ENCODE measurements around the gene ADAM12. TPM values are rescaled to one million over a fixed set of nuclear protein-coding genes. Genes with fewer than 3 reads are reported as not detected.

ADAM12 gene
- polyA plus RNA-seq, 1 of the 3 experiments (the other 2 are of a cell fraction) = 25.0 TPM

DNA sequence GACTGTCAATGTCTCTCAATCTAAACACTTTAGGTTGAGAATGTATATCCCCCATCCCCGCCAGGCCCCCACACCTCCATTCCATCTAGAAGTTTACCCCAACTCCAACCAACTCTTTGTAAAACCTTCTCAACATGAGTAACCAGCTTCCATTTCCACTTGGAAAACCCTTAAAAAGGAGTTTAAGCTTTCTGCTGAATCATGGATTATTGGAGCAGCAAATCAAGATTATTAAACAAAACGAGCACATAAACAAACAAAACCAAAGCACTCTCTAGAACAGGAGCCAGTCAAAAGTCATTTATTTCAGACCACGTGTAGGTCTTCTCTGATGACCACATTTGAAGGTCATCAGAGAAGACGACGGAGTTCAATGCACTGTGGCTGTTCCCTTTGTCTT, 278.4 kb downstream of the ADAM12 start (continued):
- TF ChIP-seq, protein P1, sequence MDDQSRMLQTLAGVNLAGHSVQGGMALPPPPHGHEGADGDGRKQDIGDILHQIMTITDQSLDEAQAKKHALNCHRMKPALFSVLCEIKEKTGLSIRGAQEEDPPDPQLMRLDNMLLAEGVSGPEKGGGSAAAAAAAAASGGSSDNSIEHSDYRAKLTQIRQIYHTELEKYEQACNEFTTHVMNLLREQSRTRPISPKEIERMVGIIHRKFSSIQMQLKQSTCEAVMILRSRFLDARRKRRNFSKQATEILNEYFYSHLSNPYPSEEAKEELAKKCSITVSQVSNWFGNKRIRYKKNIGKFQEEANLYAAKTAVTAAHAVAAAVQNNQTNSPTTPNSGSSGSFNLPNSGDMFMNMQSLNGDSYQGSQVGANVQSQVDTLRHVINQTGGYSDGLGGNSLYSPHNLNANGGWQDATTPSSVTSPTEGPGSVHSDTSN (IDR thresholded peaks at IDR 0.05) = no peak
- TF ChIP-seq TAF1 (IDR thresholded peaks at IDR 0.05; ENCODE audit: borderline replicate concordance, low read depth, low read length) (no peak), RCOR1 (IDR thresholded peaks at IDR 0.05; ENCODE audit: low read length) (no peak)

DNA sequence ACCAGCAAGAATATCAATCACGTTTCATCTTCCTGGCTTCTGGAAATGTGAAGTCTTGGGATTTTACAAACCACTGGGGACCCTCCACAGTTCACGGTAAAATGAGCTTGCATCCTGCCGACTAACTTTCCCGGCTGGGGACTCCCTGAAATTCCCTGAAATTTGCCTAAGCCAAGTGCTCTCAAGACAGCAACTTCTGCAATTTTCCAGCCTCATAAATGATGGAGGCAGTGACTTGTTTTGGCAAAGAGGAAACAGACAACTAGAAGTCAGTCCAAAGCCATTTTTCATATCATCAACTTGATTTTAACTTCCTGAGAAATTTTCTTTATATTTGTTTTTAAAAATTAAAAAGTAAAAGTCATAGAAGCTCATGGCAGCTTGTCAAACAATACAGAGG, 279.6 kb downstream of the ADAM12 start:
- CTCF ChIA-PET = interaction anchor here (0.9 to 1.9 kb wide), 3 partner anchors 15 to 37 kb away, joined by 3 to 5 read pairs (median 3); no protein-coding TSS in a partner anchor
- no peak for DNase-seq
- Histone ChIP-seq H3K79me2 (ENCODE audit: insufficient read depth) (no peaks in the 10 kb centered on the region), H3F3A (replicated peaks; ENCODE audit: insufficient read depth) (no peaks in the 10 kb centered on the region), H3K4me1 (ENCODE audit: control insufficient read depth in 1 of 2, insufficient read depth in 2 of 2, low read depth in 1 of 2, low read length in 1 of 2) (peaks cover 0 to 8% of the 10 kb centered on the region in 2 experiments; a peak in 1 of 4 replicates), H2AFZ (ENCODE audit: low read depth) (no peak overlapping the region), H3K4me2 (no peak overlapping the region), H3K9me2 (no peaks in the 10 kb centered on the region), H4K20me1 (ENCODE audit: insufficient read depth) (no peaks in the 10 kb centered on the region), H3K27ac (ENCODE audit: low read depth in 2 of 2, low read length in 1 of 2) (no peak overlapping the region), H3K9ac (no peak overlapping the region), H3K36me3 (replicated peaks in 1 of 2; ENCODE audit: control insufficient read depth in 1 of 2, insufficient read depth in 2 of 2, low read length in 1 of 2) (peaks cover 2 to 3% of the 10 kb centered on the region in 2 experiments), H3K4me3 (ENCODE audit: low read depth in 2 of 2, low read length in 1 of 2) (no peak overlapping the region), H3K9me3 (no peaks in the 10 kb centered on the region), H3K27me3 (ENCODE audit: insufficient read depth) (no peaks in the 10 kb centered on the region)
- WGBS (ENCODE audit: low lambda C conversion rate) = 89% methylated on average over 4 of the region's 4 CpGs
- TF ChIP-seq RCOR1 (IDR thresholded peaks at IDR 0.05; ENCODE audit: low read length) = no peak
- no peak for TF ChIP-seq FOXM1 (IDR thresholded peaks at IDR 0.05; ENCODE audit: low read depth)
- TF ChIP-seq, protein P2, sequence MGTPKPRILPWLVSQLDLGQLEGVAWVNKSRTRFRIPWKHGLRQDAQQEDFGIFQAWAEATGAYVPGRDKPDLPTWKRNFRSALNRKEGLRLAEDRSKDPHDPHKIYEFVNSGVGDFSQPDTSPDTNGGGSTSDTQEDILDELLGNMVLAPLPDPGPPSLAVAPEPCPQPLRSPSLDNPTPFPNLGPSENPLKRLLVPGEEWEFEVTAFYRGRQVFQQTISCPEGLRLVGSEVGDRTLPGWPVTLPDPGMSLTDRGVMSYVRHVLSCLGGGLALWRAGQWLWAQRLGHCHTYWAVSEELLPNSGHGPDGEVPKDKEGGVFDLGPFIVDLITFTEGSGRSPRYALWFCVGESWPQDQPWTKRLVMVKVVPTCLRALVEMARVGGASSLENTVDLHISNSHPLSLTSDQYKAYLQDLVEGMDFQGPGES (IDR thresholded peaks at IDR 0.05; ENCODE audit: low read depth, low read length) = no peak
- TF ChIP-seq YY1 (IDR thresholded peaks at IDR 0.05; ENCODE audit: low read depth) = no peak
- no peak for TF ChIP-seq CHD2 (IDR thresholded peaks at IDR 0.05; ENCODE audit: low read length, partially characterized antibody)
- POLR2A ChIA-PET = no interaction called here

DNA sequence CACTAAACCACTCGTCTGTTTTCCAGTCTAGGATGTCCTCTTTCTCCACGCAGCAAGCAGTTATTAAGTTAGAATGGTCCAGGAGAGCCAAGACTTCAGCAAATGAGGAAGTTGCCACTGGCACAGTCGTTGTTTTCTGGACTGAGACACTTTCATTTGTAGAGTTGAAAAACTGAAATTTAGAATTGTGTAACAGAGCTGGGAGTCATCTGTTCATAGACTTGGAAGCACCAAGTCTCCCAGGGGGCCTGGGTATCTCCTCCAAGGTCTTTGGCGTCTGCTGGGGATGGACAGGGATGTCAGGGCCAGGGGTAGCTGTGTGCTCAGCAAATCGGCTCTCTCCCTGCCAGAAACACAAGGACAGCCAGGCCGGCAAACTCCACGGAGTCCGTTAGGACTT, 283.5 kb downstream of the ADAM12 start:
- ChIA-PET CTCF (interaction anchor here (0.8 kb wide), 1 partner anchor 11 kb away, joined by 3 read pairs; no protein-coding TSS in a partner anchor), POLR2A (no interaction called here)
- Histone ChIP-seq H3K9me3 (no peaks in the 10 kb centered on the region), H3K4me2 (no peak overlapping the region), H3K4me1 (ENCODE audit: control insufficient read depth in 1 of 2, insufficient read depth in 2 of 2, low read depth in 1 of 2, low read length in 1 of 2) (no peaks in the 10 kb centered on the region; a peak in 1 of 4 replicates), H2AFZ (ENCODE audit: low read depth) (no peak overlapping the region), H3K9me2 (no peaks in the 10 kb centered on the region), H4K20me1 (ENCODE audit: insufficient read depth) (no peaks in the 10 kb centered on the region), H3K4me3 (ENCODE audit: low read depth in 2 of 2, low read length in 1 of 2) (no peak overlapping the region), H3K79me2 (ENCODE audit: insufficient read depth) (no peaks in the 10 kb centered on the region), H3K27ac (ENCODE audit: low read depth in 2 of 2, low read length in 1 of 2) (no peak overlapping the region), H3F3A (replicated peaks; ENCODE audit: insufficient read depth) (no peaks in the 10 kb centered on the region), H3K9ac (no peak overlapping the region), H3K27me3 (ENCODE audit: insufficient read depth) (no peaks in the 10 kb centered on the region), H3K36me3 (replicated peaks in 1 of 2; ENCODE audit: control insufficient read depth in 1 of 2, insufficient read depth in 2 of 2, low read length in 1 of 2) (peaks cover 3 to 8% of the 10 kb centered on the region in 2 experiments)
- WGBS (ENCODE audit: low lambda C conversion rate) = 92% methylated on average over 8 of the region's 8 CpGs
- no peak for DNase-seq
- TF ChIP-seq TAF1 (IDR thresholded peaks at IDR 0.05; ENCODE audit: borderline replicate concordance, low read depth, low read length) (no peak), NFIC (IDR thresholded peaks at IDR 0.05; ENCODE audit: borderline replicate concordance) (no peak), EZH2phosphoT487 (IDR thresholded peaks at IDR 0.05; ENCODE audit: borderline replicate concordance, low read depth) (no peak), JUND (IDR thresholded peaks at IDR 0.05) (no peak), RAD21 (IDR thresholded peaks at IDR 0.05; ENCODE audit: low read length) (no peak), RCOR1 (IDR thresholded peaks at IDR 0.05; ENCODE audit: low read length) (no peak), EP300 (IDR thresholded peaks at IDR 0.05; ENCODE audit: borderline replicate concordance in 1 of 2, low read depth in 1 of 2, low read length in 1 of 2) (no peak), RFX5 (IDR thresholded peaks at IDR 0.05; ENCODE audit: low read length) (no peak), FOXJ3 (CRISPR knock-in tag; IDR thresholded peaks at IDR 0.05) (no peak)
- TF ChIP-seq, protein P3, sequence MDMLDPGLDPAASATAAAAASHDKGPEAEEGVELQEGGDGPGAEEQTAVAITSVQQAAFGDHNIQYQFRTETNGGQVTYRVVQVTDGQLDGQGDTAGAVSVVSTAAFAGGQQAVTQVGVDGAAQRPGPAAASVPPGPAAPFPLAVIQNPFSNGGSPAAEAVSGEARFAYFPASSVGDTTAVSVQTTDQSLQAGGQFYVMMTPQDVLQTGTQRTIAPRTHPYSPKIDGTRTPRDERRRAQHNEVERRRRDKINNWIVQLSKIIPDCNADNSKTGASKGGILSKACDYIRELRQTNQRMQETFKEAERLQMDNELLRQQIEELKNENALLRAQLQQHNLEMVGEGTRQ (IDR thresholded peaks at IDR 0.05; ENCODE audit: borderline replicate concordance, low read depth, low read length) = no peak
- TF ChIP-seq, protein P2 (IDR thresholded peaks at IDR 0.05; ENCODE audit: low read depth, low read length) = no peak
- TF ChIP-seq, protein P4, sequence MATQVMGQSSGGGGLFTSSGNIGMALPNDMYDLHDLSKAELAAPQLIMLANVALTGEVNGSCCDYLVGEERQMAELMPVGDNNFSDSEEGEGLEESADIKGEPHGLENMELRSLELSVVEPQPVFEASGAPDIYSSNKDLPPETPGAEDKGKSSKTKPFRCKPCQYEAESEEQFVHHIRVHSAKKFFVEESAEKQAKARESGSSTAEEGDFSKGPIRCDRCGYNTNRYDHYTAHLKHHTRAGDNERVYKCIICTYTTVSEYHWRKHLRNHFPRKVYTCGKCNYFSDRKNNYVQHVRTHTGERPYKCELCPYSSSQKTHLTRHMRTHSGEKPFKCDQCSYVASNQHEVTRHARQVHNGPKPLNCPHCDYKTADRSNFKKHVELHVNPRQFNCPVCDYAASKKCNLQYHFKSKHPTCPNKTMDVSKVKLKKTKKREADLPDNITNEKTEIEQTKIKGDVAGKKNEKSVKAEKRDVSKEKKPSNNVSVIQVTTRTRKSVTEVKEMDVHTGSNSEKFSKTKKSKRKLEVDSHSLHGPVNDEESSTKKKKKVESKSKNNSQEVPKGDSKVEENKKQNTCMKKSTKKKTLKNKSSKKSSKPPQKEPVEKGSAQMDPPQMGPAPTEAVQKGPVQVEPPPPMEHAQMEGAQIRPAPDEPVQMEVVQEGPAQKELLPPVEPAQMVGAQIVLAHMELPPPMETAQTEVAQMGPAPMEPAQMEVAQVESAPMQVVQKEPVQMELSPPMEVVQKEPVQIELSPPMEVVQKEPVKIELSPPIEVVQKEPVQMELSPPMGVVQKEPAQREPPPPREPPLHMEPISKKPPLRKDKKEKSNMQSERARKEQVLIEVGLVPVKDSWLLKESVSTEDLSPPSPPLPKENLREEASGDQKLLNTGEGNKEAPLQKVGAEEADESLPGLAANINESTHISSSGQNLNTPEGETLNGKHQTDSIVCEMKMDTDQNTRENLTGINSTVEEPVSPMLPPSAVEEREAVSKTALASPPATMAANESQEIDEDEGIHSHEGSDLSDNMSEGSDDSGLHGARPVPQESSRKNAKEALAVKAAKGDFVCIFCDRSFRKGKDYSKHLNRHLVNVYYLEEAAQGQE (IDR thresholded peaks at IDR 0.05; ENCODE audit: low read depth, low read length) = no peak
- TF ChIP-seq, protein P5, sequence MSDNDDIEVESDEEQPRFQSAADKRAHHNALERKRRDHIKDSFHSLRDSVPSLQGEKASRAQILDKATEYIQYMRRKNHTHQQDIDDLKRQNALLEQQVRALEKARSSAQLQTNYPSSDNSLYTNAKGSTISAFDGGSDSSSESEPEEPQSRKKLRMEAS (IDR thresholded peaks at IDR 0.05; ENCODE audit: low read depth) = no peak

Measured in SK-N-SH (cell line).